Keratinocyte (primary cell): ENCODE measurements around the gene NDUFS1. TPM values are rescaled to one million over a fixed set of nuclear protein-coding genes. Genes with fewer than 3 reads are reported as not detected.

Source experiments
- DNase-seq: peaks from one replicate; pipeline ENCODE4 v3.0.0-alpha.2; 2011; ENCODE audit warnings: low read depth, missing footprints, low spot score
- FAIRE-seq: peaks from 2 replicates; lab custom pipeline; 2011; peaks lifted over from hg19 to GRCh38; lab: Jason Lieb, UNC
- H2AFZ ChIP-seq: 2 replicates; pipeline ENCODE4 v1.6.0; 2012; ENCODE audit warnings: low read length, control low read depth, inconsistent platforms; ENCODE audit not compliant: control insufficient read depth
- H3K27ac ChIP-seq: 2 replicates; pipeline ENCODE4 v1.5.1; 2011; ENCODE audit warnings: low read length; ENCODE audit not compliant: control insufficient read depth, insufficient read depth
- H3K27me3 ChIP-seq: 3 replicates; pipeline ENCODE4 v1.6.0; 2011; ENCODE audit warnings: low read length; ENCODE audit not compliant: control insufficient read depth, insufficient read depth; ENCODE audit errors: extremely low read depth
- H3K36me3 ChIP-seq, 2 experiments: 2 replicates in 1 of 2; 3 replicates in 1 of 2; pipeline ENCODE4 v1.5.1; 2011; ENCODE audit warnings: low read length in 2 of 2, mild to moderate bottlenecking in 1 of 2; ENCODE audit not compliant: control insufficient read depth in 2 of 2, insufficient read depth in 2 of 2; ENCODE audit errors: extremely low read depth in 1 of 2
- H3K4me1 ChIP-seq: 3 replicates; pipeline ENCODE4 v1.5.1; 2011; ENCODE audit warnings: low read length; ENCODE audit not compliant: control insufficient read depth, insufficient read depth; ENCODE audit errors: extremely low read depth
- H3K4me2 ChIP-seq: 3 replicates; pipeline ENCODE4 v1.6.0; 2011; ENCODE audit warnings: low read depth, low read length; ENCODE audit not compliant: control insufficient read depth, insufficient read depth; ENCODE audit errors: extremely low read depth
- H3K4me3 ChIP-seq, 3 experiments: fragments of 200-600 bp in 1 of 3; sonication (generic) in 1 of 3; 2 replicates in 2 of 3; 3 replicates in 1 of 3; pipeline ENCODE4 v1.5.1; 2011 to 2016; ENCODE audit warnings: low read length in 3 of 3, mild to moderate bottlenecking in 3 of 3, control low read depth in 2 of 3, inconsistent platforms in 1 of 3, low read depth in 1 of 3, mixed read lengths in 1 of 3, mixed run types in 1 of 3, moderate library complexity in 1 of 3; ENCODE audit not compliant: control insufficient read depth in 2 of 3, insufficient read depth in 2 of 3; ENCODE audit errors: extremely low read depth in 1 of 3
- H3K79me2 ChIP-seq: 2 replicates; pipeline ENCODE4 v1.6.0; 2012; ENCODE audit warnings: low read length; ENCODE audit not compliant: control insufficient read depth, insufficient read depth
- H3K9ac ChIP-seq: 3 replicates; pipeline ENCODE4 v1.6.0; 2011; ENCODE audit warnings: low read length; ENCODE audit not compliant: control insufficient read depth, insufficient read depth; ENCODE audit errors: extremely low read depth
- H3K9me1 ChIP-seq: 3 replicates; pipeline ENCODE4 v1.6.0; 2011; ENCODE audit warnings: low read length; ENCODE audit not compliant: control insufficient read depth, insufficient read depth; ENCODE audit errors: extremely low read depth
- H3K9me3 ChIP-seq: 2 replicates; pipeline ENCODE4 v1.5.1; 2012; ENCODE audit warnings: low read depth, low read length; ENCODE audit not compliant: control insufficient read depth
- H4K20me1 ChIP-seq: 3 replicates; pipeline ENCODE4 v1.6.0; 2011; ENCODE audit warnings: low read length; ENCODE audit not compliant: control insufficient read depth, insufficient read depth; ENCODE audit errors: extremely low read depth
- EZH2 ChIP-seq: IDR thresholded peaks from one replicate; pipeline ENCODE4 v1.6.1; 2012; ENCODE audit warnings: inconsistent platforms, mild to moderate bottlenecking, low read length, moderate library complexity
- dilution Hi-C: fragments of 300-500 bp; cut with MboI; formaldehyde crosslinking; loops from one replicate; pipeline ENCODE4 v1.7.0; 2020; ENCODE audit warnings: low sequenced_read_pairs; ENCODE audit not compliant: extremely low pct_ligation_motif_present
- polyA plus RNA-seq, 5 experiments: library from polyadenylated mRNA; depleted of rRNA in 3 of 5; stranded (reverse) in 3 of 5; stranded (forward) in 1 of 5; unstranded in 1 of 5; fragments of >200 nt; gene quantifications; 1 replicate in 1 of 5; 2 replicates in 3 of 5; 3 replicates in 1 of 5; pipeline versions ENCODE4 v1.2.1 to v1.2.3, GENCODE V29; 2011 to 2012; ENCODE audit warnings: missing spikeins in 2 of 5, low read depth in 1 of 5, low replicate concordance in 1 of 5
- TF ChIP-seq, protein P1 (sequence below), 3 experiments: IDR thresholded peaks in 1 of 3; conservative IDR thresholded peaks in 1 of 3; optimal IDR thresholded peaks in 1 of 3; 2 replicates in 2 of 3; 3 replicates in 1 of 3; pipeline versions ENCODE3 to v1.5.1; 2011; ENCODE audit warnings: low read length in 3 of 3, mild to moderate bottlenecking in 3 of 3, moderate library complexity in 2 of 3, control low read depth in 1 of 3, inconsistent platforms in 1 of 3; ENCODE audit not compliant: insufficient read depth in 2 of 3; ENCODE audit errors: extremely low read depth in 1 of 3

NDUFS1 gene
- polyA plus RNA-seq, 1 donor (not counting 4 experiments of a cell fraction or from before 2014, with no cell fraction given), result 83.7 TPM

DNA sequence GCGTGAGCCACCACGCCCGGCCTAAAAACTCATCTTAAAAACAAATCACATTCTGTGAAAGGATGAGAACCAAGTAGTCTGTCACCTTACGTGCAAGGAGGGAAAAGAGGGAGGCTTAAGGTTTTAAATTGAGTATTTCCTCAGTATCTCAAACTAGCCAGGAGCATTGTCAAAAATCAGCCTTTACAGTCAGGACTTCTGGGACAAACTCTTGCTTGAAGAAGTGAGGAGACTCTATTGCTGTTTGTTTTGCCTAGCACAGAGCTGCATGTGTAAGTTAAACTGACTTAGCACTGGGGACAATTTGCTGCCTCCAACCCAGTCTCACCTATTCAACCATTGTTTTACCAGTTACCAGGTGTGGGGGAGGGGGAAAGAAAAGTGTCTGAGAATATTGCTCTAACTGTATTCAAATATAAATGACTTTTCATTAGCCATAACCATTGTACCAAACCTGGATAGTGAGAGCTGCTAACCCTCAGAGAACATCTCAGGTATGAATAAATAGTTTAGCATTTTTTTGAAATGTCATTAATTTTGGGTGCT, 76.9 kb downstream of the NDUFS1 start:
- Histone ChIP-seq H3K9me1 (no peaks in the 10 kb centered on the region), H3K27ac (no peak overlapping the region), H3K27me3 (no peaks in the 10 kb centered on the region), H3K4me2 (no peak overlapping the region), H3K4me1 (peaks cover 8% of the 10 kb centered on the region), H3K9me3 (no peaks in the 10 kb centered on the region), H3K9ac (no peak overlapping the region), H3K4me3 (no peak overlapping the region), H3K36me3 (no peaks in the 10 kb centered on the region), H3K79me2 (peaks cover 69% of the 10 kb centered on the region), H2AFZ (no peak overlapping the region), H4K20me1 (no peaks in the 10 kb centered on the region)
- DNase-seq, result no peak
- dilution Hi-C loops, result no loop called here
- FAIRE-seq, result no peak
- TF ChIP-seq EZH2, result no peak
- TF ChIP-seq, protein P1, sequence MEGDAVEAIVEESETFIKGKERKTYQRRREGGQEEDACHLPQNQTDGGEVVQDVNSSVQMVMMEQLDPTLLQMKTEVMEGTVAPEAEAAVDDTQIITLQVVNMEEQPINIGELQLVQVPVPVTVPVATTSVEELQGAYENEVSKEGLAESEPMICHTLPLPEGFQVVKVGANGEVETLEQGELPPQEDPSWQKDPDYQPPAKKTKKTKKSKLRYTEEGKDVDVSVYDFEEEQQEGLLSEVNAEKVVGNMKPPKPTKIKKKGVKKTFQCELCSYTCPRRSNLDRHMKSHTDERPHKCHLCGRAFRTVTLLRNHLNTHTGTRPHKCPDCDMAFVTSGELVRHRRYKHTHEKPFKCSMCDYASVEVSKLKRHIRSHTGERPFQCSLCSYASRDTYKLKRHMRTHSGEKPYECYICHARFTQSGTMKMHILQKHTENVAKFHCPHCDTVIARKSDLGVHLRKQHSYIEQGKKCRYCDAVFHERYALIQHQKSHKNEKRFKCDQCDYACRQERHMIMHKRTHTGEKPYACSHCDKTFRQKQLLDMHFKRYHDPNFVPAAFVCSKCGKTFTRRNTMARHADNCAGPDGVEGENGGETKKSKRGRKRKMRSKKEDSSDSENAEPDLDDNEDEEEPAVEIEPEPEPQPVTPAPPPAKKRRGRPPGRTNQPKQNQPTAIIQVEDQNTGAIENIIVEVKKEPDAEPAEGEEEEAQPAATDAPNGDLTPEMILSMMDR (optimal IDR thresholded peaks at IDR 0.05 in 1 of 3, IDR thresholded peaks at IDR 0.05 in 1 of 3, conservative IDR thresholded peaks at IDR 0.05 in 1 of 3; ENCODE audit: extremely low read depth in 1 of 3, insufficient read depth in 2 of 3, low read length in 3 of 3), result no peak

DNA sequence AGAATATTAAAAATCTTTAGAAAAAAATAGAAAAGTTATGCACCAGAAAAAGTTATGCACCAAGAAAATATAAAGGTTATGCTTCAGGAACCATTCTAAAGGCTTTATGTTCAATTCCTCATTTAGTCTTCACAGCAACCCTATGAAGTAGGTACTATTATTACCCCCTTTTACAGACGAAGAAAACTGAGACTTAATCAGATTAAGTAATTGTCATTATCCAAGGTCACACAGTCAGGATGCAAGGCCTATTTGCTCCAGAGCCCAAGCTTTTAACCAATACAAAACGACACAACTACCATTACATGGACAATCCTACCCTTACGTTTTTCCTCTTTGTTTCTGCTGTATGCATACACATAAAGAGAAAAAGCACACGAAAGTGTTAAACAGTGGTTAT, 78.3 kb downstream of the NDUFS1 start:
- Histone ChIP-seq H4K20me1 (no peaks in the 10 kb centered on the region), H3K4me3 (no peak overlapping the region), H2AFZ (no peak overlapping the region), H3K79me2 (peaks cover 74% of the 10 kb centered on the region), H3K9ac (no peak overlapping the region), H3K9me3 (no peaks in the 10 kb centered on the region), H3K4me1 (peaks cover 5% of the 10 kb centered on the region), H3K9me1 (no peaks in the 10 kb centered on the region), H3K4me2 (no peak overlapping the region), H3K27ac (no peak overlapping the region), H3K36me3 (no peaks in the 10 kb centered on the region), H3K27me3 (no peaks in the 10 kb centered on the region)
- DNase-seq, result no peak
- peak; percentile 48 for FAIRE-seq
- TF ChIP-seq EZH2, result no peak
- TF ChIP-seq, protein P1 (optimal IDR thresholded peaks at IDR 0.05 in 1 of 3, IDR thresholded peaks at IDR 0.05 in 1 of 3, conservative IDR thresholded peaks at IDR 0.05 in 1 of 3; ENCODE audit: extremely low read depth in 1 of 3, insufficient read depth in 2 of 3, low read length in 3 of 3), result no peak
- dilution Hi-C loops, result no loop called here
